Neural crest cell (in vitro differentiated cells): ENCODE results near the gene AKAP9. TPM values are rescaled to one million over a fixed set of nuclear protein-coding genes. Genes with fewer than 3 reads are reported as not detected.
"Not testable (repeated sequence)": the region's sequence is repeated elsewhere in the genome, so short reads cannot be mapped to it uniquely, and the experiment has no call there.

Experiments used
- DNase-seq: peaks from one replicate; pipeline ENCODE4 v3.0.0; 2021; ENCODE audit warnings: low read depth, mixed read lengths, low spot score
- H3K27ac Mint-ChIP-seq: one replicate; pipeline ENCODE4 v1.8.0; 2021; ENCODE audit warnings: mild to moderate bottlenecking, mixed read lengths; ENCODE audit not compliant: unreplicated experiment
- H3K27me3 Mint-ChIP-seq: 2 replicates; pipeline ENCODE4 v1.8.0; 2021; ENCODE audit warnings: low read depth, mild to moderate bottlenecking, mixed read lengths
- H3K36me3 Mint-ChIP-seq: 2 replicates; pipeline ENCODE4 v1.8.0; 2021; ENCODE audit warnings: low read depth, mild to moderate bottlenecking, mixed read lengths
- H3K4me1 Mint-ChIP-seq: 2 replicates; pipeline ENCODE4 v1.8.0; 2021; ENCODE audit warnings: mixed read lengths
- H3K4me3 Mint-ChIP-seq: one replicate; pipeline ENCODE4 v1.8.0; 2021; ENCODE audit warnings: mild to moderate bottlenecking, mixed read lengths
- H3K9me3 Mint-ChIP-seq: 2 replicates; pipeline ENCODE4 v1.8.0; 2021; ENCODE audit warnings: mixed read lengths
- total RNA-seq: library from RNA; stranded (reverse); gene quantifications from 2 replicates; pipeline ENCODE4 v1.2.1, GENCODE V29; 2021
- TF ChIP-seq, protein P1 (sequence below): fragments of 200-600 bp; sonication (generic); conservative IDR thresholded peaks from 2 replicates; pipeline ENCODE4 v1.5.0; 2021; ENCODE audit warnings: antibody characterized with exemption, mild to moderate bottlenecking

AKAP9 gene
- total RNA-seq, 1 donor from 2014 or later, result 32.0 TPM

DNA sequence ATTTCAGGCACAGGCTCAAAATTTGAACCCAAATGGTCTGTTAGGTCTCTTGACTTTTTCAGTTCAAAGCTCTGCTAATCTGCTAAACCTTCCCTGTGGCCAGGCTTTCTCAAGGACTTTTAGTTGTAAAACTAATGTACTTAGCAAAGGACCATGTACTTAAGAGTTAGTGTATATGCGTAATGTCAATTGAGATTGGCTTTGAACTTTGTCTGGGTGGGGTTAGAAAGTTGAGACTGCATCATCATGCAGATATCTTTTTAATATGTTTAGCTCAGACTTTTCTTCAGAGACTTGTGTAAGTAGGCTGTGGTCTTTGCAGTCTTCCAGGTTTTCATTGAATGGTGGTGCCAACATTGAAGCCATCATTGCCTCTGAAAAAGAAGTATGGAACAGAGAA, 159.9 kb downstream of the AKAP9 start:
- no peak overlapping the region for H3K4me3 Mint-ChIP-seq
- TF ChIP-seq, protein P1, sequence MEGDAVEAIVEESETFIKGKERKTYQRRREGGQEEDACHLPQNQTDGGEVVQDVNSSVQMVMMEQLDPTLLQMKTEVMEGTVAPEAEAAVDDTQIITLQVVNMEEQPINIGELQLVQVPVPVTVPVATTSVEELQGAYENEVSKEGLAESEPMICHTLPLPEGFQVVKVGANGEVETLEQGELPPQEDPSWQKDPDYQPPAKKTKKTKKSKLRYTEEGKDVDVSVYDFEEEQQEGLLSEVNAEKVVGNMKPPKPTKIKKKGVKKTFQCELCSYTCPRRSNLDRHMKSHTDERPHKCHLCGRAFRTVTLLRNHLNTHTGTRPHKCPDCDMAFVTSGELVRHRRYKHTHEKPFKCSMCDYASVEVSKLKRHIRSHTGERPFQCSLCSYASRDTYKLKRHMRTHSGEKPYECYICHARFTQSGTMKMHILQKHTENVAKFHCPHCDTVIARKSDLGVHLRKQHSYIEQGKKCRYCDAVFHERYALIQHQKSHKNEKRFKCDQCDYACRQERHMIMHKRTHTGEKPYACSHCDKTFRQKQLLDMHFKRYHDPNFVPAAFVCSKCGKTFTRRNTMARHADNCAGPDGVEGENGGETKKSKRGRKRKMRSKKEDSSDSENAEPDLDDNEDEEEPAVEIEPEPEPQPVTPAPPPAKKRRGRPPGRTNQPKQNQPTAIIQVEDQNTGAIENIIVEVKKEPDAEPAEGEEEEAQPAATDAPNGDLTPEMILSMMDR, result no peak
- H3K36me3 Mint-ChIP-seq, result peaks cover 25% of the 10 kb centered on the region
- H3K27me3 Mint-ChIP-seq, result no peaks in the 10 kb centered on the region
- H3K27ac Mint-ChIP-seq, result no peak overlapping the region
- H3K4me1 Mint-ChIP-seq, result no peaks in the 10 kb centered on the region
- H3K9me3 Mint-ChIP-seq, result no peaks in the 10 kb centered on the region
- no peak for DNase-seq

DNA sequence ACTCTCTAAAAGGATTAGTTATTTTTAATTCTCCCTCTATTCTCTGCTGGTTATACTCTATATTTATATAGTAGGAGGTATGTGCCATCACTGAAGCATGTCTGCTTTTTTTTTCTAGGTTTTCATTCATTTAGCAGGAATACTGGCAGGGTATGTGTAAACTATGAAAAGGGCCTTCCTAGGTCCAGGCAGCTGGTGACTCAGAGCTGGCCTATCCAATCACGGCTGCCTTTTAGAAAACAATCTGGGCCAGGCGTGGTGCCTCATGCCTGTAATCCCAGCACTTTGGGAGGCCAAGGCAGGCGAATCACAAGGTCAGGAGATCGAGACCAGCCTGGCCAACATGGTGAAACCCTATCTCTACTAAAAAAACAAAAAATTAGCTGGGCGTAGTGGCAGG, 162.2 kb downstream of the AKAP9 start:
- peaks cover 19% of the 10 kb centered on the region for H3K36me3 Mint-ChIP-seq
- not testable (repeated sequence) for H3K27ac Mint-ChIP-seq, H3K4me1 Mint-ChIP-seq, DNase-seq, H3K27me3 Mint-ChIP-seq, H3K9me3 Mint-ChIP-seq, H3K4me3 Mint-ChIP-seq

DNA sequence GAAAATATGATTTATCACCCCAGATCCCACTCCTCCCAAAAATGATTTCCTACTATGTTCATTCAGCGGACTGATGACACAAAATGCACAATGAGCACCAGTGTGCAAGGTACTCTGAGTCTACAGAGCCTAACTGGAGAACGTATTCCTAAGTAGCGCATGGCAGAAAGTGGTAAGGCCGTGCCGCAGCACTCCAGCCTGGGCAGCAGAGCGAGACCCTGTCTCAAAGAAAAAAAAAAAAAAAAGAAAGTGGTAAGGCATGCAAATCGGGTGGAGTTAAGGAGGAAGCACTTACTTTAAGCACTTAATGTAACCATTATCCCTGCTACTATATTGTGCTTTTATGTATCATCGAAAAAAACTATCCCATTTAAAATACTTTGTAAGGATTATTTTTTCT, 168.2 kb downstream of the AKAP9 start:
- TF ChIP-seq, protein P1, result no peak
- H3K9me3 Mint-ChIP-seq, result no peaks in the 10 kb centered on the region
- peaks cover 8% of the 10 kb centered on the region for H3K36me3 Mint-ChIP-seq
- H3K27ac Mint-ChIP-seq, result no peak overlapping the region
- no peaks in the 10 kb centered on the region for H3K4me1 Mint-ChIP-seq
- H3K27me3 Mint-ChIP-seq, result no peaks in the 10 kb centered on the region
- H3K4me3 Mint-ChIP-seq, result no peak overlapping the region
- DNase-seq, result no peak

DNA sequence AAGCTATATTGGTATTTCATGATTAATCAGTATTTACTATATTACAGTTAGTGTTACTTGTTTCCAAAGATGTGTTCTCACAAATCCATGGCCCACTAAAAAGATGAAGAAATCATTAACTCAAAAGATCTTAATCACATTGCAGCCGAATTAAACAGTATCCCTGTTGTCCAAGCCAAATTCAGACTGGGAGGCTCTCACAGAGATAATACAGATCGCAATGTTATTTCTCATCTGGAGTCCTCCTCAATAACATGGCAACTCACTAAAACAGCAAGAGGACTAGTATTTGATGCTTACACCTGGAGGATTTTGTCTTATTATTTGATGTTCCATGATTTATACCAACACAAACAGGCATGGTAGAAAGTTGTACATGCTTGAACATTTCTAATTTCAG, 170.2 kb downstream of the AKAP9 start:
- no peak for DNase-seq
- Mint-ChIP-seq H3K4me1 (no peaks in the 10 kb centered on the region), H3K27ac (no peak overlapping the region), H3K36me3 (peaks cover 10% of the 10 kb centered on the region), H3K27me3 (no peaks in the 10 kb centered on the region), H3K4me3 (no peak overlapping the region), H3K9me3 (no peaks in the 10 kb centered on the region)
- TF ChIP-seq, protein P1, result no peak

DNA sequence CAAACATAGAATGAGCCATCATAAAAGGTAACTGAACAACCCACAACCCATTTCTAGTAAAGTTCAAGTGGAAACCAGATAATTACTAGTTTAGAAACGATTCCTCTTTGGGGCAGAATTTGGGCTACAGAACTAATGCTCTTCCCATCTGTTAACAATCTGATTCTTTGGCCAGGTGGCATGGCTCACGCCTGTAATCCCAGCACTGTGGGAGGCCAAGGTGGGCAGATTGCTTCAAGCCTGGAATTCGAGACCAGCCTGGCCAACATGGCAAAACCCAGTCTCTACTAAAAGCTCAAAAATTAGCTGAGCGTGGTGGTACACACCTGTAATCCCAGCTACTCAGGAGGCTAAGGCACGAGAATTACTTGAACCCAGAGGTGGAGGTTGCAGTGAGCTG, 175.2 kb downstream of the AKAP9 start:
- TF ChIP-seq, protein P1, result no peak
- no peak for DNase-seq
- peaks cover 20% of the 10 kb centered on the region for H3K36me3 Mint-ChIP-seq
- H3K9me3 Mint-ChIP-seq, result no peaks in the 10 kb centered on the region
- H3K27ac Mint-ChIP-seq, result no peak overlapping the region
- H3K27me3 Mint-ChIP-seq, result no peaks in the 10 kb centered on the region
- peaks cover 17% of the 10 kb centered on the region for H3K4me1 Mint-ChIP-seq
- H3K4me3 Mint-ChIP-seq, result no peak overlapping the region

DNA sequence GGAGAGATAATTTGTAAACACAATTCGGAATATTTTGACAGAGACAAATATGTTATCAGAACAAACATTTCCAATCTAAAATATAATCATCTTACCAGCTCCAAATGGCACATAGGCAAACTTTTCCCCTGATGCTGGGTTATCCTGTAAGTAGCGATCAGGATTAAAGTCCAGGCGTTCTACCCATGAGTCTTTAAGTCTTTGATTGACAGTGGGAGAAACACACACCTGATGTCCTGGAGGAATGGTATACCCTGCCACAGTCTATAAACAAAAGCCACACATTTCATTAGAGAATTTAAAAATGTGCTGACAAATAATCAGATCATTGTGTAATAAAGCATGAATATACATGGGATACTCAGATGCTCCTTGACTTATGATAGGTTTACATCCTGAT, 176.3 kb downstream of the AKAP9 start:
- Mint-ChIP-seq H3K4me1 (peaks cover 22% of the 10 kb centered on the region), H3K9me3 (no peaks in the 10 kb centered on the region), H3K36me3 (peaks cover 29% of the 10 kb centered on the region), H3K27me3 (no peaks in the 10 kb centered on the region), H3K4me3 (no peak overlapping the region), H3K27ac (no peak overlapping the region)
- DNase-seq, result no peak
- TF ChIP-seq, protein P1, result no peak
